Ascending aorta (tissue), 2 donors: ENCODE results near the gene SMAD6. TPM values are rescaled to one million over a fixed set of nuclear protein-coding genes. Genes with fewer than 3 reads are reported as not detected.
A peak's percentile ranks its signal among the peaks of the same experiment; 100 is the strongest.

Experiments
- DNase-seq, 2 donors: peaks; one replicate each; pipeline ENCODE4 v3.0.0-alpha.2; 2019; ENCODE audit warnings: low spot score in 2 of 2
- H3K27ac ChIP-seq, 2 donors: fragments of 200-600 bp; sonication (generic); one replicate each; pipeline ENCODE4 v1.5.1; 2016 to 2017; ENCODE audit warnings: mild to moderate bottlenecking in 1 of 2
- H3K27me3 ChIP-seq: fragments of 200-600 bp; sonication (generic); one replicate; pipeline ENCODE4 v1.5.1; 2017
- H3K36me3 ChIP-seq, 2 donors: fragments of 200-600 bp; sonication (generic); one replicate each; pipeline ENCODE4 v1.5.1; 2016
- H3K4me1 ChIP-seq, 2 donors: fragments of 200-600 bp; sonication (generic); one replicate each; pipeline ENCODE4 v1.5.1; 2016 to 2017; ENCODE audit warnings: mild to moderate bottlenecking in 1 of 2
- H3K4me3 ChIP-seq, 2 donors: fragments of 200-600 bp; sonication (generic); one replicate each; pipeline ENCODE4 v1.5.1; 2016 to 2017; ENCODE audit warnings: mild to moderate bottlenecking in 1 of 2
- H3K9me3 ChIP-seq, 2 donors: fragments of 200-600 bp; sonication (generic); one replicate each; pipeline ENCODE4 v1.5.1; 2016
- intact Hi-C: fragments of 100-400 bp; cut with DNase I; formaldehyde crosslinking; loops from one replicate; pipeline ENCODE4 v1.15.1; 2023
- total RNA-seq: library from RNA; depleted of rRNA; stranded (reverse); fragments of >200 nt; gene quantifications from one replicate; pipeline ENCODE4 v1.1.0, GENCODE V29; 2016
- TF ChIP-seq, protein P1 (sequence below), 3 experiments: fragments of 200-600 bp in 2 of 3; fragments of 450-650 bp in 1 of 3; sonication (generic) in 2 of 3; IDR thresholded peaks; one replicate each; pipeline ENCODE4 v1.5.1; 2016 to 2019; ENCODE audit warnings: antibody characterized with exemption in 3 of 3, mild to moderate bottlenecking in 1 of 3, moderate library complexity in 1 of 3

SMAD6 gene
- total RNA-seq, 1 donor from 2014 or later: 140 TPM

DNA sequence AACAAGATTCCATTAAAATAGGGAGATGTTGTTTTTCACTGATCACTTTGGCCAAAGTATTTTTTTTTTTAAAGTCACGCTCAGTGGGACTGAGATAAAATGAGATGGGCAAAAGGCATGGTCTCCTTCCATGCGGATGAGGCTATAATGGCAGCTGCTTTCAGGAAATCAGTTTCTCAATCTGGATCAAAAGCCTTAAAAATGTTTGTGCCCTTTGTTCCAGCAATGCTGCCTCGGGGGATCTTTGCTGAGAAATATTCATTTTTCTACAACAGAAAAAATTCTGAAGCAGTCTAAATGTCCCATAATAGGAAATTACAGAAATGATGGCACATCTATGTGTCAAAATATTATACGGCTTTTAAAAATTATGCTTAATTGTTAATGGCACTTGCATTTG is 97.2 kb downstream of the SMAD6 start:
- H3K36me3 ChIP-seq: no peaks in the 10 kb centered on the region
- H3K4me3 ChIP-seq: no peak overlapping the region
- peaks cover 15 to 23% of the 10 kb centered on the region in 2 donors for H3K4me1 ChIP-seq
- intact Hi-C loops: no loop called here
- H3K27ac ChIP-seq: no peak overlapping the region
- TF ChIP-seq, protein P1, sequence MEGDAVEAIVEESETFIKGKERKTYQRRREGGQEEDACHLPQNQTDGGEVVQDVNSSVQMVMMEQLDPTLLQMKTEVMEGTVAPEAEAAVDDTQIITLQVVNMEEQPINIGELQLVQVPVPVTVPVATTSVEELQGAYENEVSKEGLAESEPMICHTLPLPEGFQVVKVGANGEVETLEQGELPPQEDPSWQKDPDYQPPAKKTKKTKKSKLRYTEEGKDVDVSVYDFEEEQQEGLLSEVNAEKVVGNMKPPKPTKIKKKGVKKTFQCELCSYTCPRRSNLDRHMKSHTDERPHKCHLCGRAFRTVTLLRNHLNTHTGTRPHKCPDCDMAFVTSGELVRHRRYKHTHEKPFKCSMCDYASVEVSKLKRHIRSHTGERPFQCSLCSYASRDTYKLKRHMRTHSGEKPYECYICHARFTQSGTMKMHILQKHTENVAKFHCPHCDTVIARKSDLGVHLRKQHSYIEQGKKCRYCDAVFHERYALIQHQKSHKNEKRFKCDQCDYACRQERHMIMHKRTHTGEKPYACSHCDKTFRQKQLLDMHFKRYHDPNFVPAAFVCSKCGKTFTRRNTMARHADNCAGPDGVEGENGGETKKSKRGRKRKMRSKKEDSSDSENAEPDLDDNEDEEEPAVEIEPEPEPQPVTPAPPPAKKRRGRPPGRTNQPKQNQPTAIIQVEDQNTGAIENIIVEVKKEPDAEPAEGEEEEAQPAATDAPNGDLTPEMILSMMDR (IDR thresholded peaks at IDR 0.05): no peak
- DNase-seq: no peak
- no peaks in the 10 kb centered on the region for H3K27me3 ChIP-seq
- no peaks in the 10 kb centered on the region for H3K9me3 ChIP-seq

DNA sequence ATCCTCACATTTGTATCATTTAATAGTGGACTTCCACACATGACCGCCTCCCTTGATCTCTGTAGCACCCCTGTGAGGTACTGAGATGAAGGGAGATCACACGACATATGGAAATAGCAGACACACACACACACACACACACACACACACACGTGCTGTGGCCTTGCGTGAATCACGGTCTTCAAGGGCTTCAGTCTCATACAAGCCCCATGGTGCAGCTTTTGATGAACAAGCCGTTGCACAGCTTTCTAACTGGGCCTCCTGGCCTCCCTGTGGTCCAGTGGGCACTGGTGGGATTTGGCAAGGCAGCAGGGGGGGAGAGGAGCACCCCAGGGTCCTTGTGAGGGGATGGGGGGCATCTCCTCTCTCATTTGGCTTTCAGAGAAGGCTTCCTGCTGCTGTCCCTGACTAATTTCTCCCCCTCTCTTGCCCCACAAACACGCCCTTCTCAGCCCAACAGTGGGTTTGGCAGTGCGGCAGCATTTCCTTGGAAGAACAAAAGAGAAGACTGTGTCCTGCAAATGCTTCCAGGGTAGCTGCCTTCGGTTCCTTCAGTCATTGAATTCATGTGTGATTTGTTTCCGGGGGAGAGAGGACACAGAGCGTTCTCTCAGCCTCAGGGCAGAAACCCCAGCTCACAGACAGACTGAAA is 98.7 kb downstream of the SMAD6 start:
- TF ChIP-seq, protein P1 (IDR thresholded peaks at IDR 0.05): no peak
- Histone ChIP-seq H3K36me3 (no peaks in the 10 kb centered on the region), H3K4me3 (no peak overlapping the region), H3K9me3 (no peaks in the 10 kb centered on the region), H3K27me3 (no peaks in the 10 kb centered on the region), H3K4me1 (peaks cover 15 to 29% of the 10 kb centered on the region in 2 donors), H3K27ac (no peak overlapping the region)
- intact Hi-C loops: no loop called here
- DNase-seq: peak in 1 of 2 donors; percentile 50

DNA sequence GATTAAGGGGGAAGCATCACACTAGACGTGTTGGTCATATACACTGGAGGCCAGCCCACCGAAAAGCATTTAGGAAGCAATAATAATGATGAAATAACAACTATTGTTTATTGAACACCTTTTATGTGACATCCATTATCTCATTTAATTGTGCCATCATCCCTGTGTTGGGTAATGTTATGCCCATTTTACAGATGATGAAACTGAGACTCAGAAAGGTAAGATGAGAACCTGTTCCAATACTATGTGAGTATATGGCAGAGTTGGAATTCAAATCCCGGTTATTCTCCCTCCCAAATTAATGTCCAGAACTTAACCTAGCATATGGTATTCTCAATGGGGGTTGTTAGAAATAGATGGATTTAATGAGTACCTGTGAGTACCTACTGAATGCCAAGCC is 99.2 kb downstream of the SMAD6 start:
- H3K36me3 ChIP-seq: no peaks in the 10 kb centered on the region
- TF ChIP-seq, protein P1 (IDR thresholded peaks at IDR 0.05): no peak
- intact Hi-C loops: no loop called here
- DNase-seq: no peak
- no peak overlapping the region for H3K27ac ChIP-seq
- H3K9me3 ChIP-seq: no peaks in the 10 kb centered on the region
- no peak overlapping the region for H3K4me3 ChIP-seq
- no peaks in the 10 kb centered on the region for H3K27me3 ChIP-seq
- H3K4me1 ChIP-seq: peaks cover 15 to 29% of the 10 kb centered on the region in 2 donors

DNA sequence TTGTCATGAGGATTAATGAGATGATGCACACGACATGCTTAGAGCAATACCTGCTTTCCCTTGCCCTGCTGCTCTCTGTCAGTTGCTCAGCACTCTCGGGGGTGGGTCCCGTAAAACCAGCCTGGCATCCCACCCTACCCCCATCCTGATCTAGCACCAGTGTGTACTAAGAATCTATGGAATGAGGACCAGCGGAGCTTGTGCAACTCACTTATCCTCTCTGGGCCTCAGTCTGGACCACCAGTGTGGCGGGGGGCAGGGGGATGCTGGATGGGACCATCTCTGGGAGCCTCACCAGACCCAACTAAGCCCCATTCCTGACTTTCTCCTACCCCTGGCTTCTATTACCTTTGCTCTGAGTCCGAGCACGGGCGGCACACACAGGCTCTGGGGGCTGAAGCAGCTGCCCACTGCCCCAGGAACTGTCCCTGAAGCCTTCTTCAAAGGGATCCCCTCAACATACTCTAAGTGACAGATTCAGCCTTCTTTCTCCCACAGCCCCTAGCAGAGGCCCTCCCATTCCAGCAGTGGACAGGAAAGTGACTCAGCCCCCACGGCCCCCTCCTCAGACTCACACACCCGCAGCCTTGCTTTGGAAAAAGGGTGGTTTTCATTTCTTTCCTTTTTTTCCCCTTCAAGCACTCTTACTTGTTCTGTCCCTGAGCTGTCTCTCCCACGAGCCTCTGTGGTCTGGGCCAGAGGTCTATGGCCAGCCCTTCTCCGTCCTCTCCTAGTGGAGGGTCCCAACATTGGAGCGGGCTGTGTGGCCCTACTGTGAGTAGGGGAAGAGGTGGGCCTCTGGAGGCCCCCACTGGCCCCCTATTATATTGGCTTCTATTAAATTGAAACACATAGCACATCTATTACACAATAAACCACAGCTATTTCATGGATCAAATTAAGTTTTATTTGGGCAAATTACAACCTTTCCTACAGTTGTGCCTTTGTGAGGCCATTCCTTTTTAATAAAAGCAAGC is 100.3 kb downstream of the SMAD6 start:
- TF ChIP-seq, protein P1 (IDR thresholded peaks at IDR 0.05): no peak
- DNase-seq: peak in 1 of 2 donors; percentile 58
- Histone ChIP-seq H3K27me3 (no peaks in the 10 kb centered on the region), H3K4me3 (no peak overlapping the region), H3K27ac (peak overlapping the region; percentile 83 to 94), H3K4me1 (peaks cover 15 to 29% of the 10 kb centered on the region in 2 donors), H3K36me3 (no peaks in the 10 kb centered on the region), H3K9me3 (no peaks in the 10 kb centered on the region)
- intact Hi-C loops: loop anchor here (1.0 to 2.0 kb wide), 2 partner anchors 28 to 40 kb away; no protein-coding TSS in a partner anchor

DNA sequence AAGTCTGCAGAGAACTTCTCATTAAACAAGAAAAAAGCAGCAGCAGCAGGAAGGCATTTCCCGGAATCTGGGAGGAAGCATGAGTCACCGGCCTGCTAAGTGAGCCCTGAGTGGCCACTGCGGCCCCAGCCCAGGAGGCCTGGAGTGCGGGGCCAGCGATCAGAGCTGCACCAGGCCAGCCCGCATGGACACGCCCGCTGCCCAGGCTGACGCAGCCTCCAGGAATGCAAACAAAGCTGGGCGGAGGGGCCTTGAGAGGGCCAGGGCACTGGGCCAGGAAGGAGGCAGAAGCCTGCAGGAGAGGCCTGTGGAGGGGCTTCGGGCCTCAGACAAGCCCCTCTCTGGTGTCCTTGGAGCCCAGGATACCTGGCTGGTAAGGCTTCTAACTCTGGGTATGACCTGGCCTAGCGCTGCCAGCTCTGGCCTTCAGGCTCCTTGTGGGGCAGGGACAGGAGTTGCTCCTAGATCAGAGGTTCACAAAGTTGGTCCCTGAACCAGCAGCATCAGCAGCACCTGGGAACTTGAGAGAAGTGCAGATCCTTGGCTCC is 101.2 kb downstream of the SMAD6 start:
- DNase-seq: peak; percentile 75 to 97
- no peaks in the 10 kb centered on the region for H3K27me3 ChIP-seq
- H3K27ac ChIP-seq: peak overlapping the region; percentile 83 to 94
- H3K9me3 ChIP-seq: no peaks in the 10 kb centered on the region
- H3K4me1 ChIP-seq: peaks cover 15 to 29% of the 10 kb centered on the region in 2 donors
- no peak overlapping the region for H3K4me3 ChIP-seq
- TF ChIP-seq, protein P1 (IDR thresholded peaks at IDR 0.05): no peak
- intact Hi-C loops: loop anchor here (1.0 to 2.0 kb wide), 2 partner anchors 28 to 39 kb away; no protein-coding TSS in a partner anchor
- H3K36me3 ChIP-seq: no peaks in the 10 kb centered on the region
